Activated CD8-positive, alpha-beta T cell treated with anti-CD3 and anti-CD28 coated beads for 36 hours (primary cell): Measurements from ENCODE around the gene SLC66A2. TPM values are rescaled to one million over a fixed set of nuclear protein-coding genes. Genes with fewer than 3 reads are reported as not detected.

Experiments used
- ATAC-seq: fragments of 200-7000 bp; cut with Tn5 transposase; one replicate; pipeline ENCODE4 v1.10.0; 2021; ENCODE audit warnings: mild to moderate bottlenecking, moderate library complexity
- CTCF ChIA-PET: fragments of 350-600 bp; sonication (Branson Sonifier 250); formaldehyde crosslinking; loops from one replicate; lab custom pipeline; 2021; ENCODE audit warnings: antibody characterized with exemption; lab: Charles Lee
- POLR2A ChIA-PET: fragments of 350-600 bp; sonication (Branson Sonifier 250); formaldehyde crosslinking; loops from one replicate; lab custom pipeline; 2021; ENCODE audit warnings: antibody characterized with exemption; lab: Charles Lee
- DNase-seq: peaks from one replicate; pipeline ENCODE4 v3.0.0-alpha.2; 2020
- H3K27ac Mint-ChIP-seq: one replicate; pipeline ENCODE4 v1.8.0; 2021; ENCODE audit warnings: mild to moderate bottlenecking, mixed read lengths
- H3K27me3 Mint-ChIP-seq: one replicate; pipeline ENCODE4 v1.8.0; 2021; ENCODE audit warnings: mixed read lengths
- H3K36me3 Mint-ChIP-seq: one replicate; pipeline ENCODE4 v1.8.0; 2021; ENCODE audit warnings: low read depth, mixed read lengths
- H3K4me1 Mint-ChIP-seq: one replicate; pipeline ENCODE4 v1.8.0; 2021; ENCODE audit warnings: low read depth, mixed read lengths
- H3K4me3 Mint-ChIP-seq: one replicate; pipeline ENCODE4 v1.8.0; 2021; ENCODE audit warnings: mild to moderate bottlenecking, moderate library complexity, mixed read lengths
- H3K9me3 Mint-ChIP-seq: one replicate; pipeline ENCODE4 v1.8.0; 2021; ENCODE audit warnings: mixed read lengths
- intact Hi-C: fragments of 100-400 bp; cut with micrococcal nuclease; formaldehyde crosslinking; loops from one replicate; pipeline ENCODE4 v1.10.0; 2022
- total RNA-seq, 2 experiments: library from RNA; stranded (reverse); gene quantifications; one replicate each; pipeline ENCODE4 v1.2.3, GENCODE V29; 2021
- TF ChIP-seq, protein P1 (sequence below): fragments of 200-600 bp; IDR thresholded peaks from one replicate; pipeline ENCODE4 v1.8.0; 2022; ENCODE audit warnings: antibody characterized with exemption, mild to moderate bottlenecking

SLC66A2 gene
- total RNA-seq, 2 experiments from 2014 or later, result 28.2 to 29.7 TPM

DNA sequence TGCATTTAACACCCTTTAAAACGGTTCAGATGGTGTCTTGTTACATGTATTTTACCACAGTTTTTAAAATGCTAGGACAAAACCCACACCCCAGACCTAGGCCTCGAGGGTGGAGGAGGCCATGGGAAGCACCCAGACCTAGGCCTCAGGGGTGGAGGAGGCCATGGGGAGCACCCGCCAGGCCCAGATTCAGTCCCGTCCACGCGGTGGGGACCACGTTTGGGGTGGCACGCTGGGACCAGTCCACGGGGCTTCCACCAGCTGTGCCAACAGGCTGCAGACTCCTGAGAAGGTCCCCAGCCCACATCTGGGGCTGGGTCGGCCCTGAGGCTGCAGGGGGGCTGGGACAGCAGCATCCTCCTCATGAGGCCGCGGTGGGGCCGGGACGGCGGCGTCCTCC lies 63.4 kb downstream of the SLC66A2 start:
- Mint-ChIP-seq H3K36me3 (peaks cover 2% of the 10 kb centered on the region), H3K4me1 (peaks cover 8% of the 10 kb centered on the region), H3K27me3 (no peaks in the 10 kb centered on the region), H3K27ac (no peak overlapping the region), H3K4me3 (no peak overlapping the region), H3K9me3 (peaks cover 32% of the 10 kb centered on the region)
- CTCF ChIA-PET, result no interaction called here
- POLR2A ChIA-PET, result interaction anchor here (0.6 to 0.7 kb wide), 2 partner anchors 34 to 85 kb away, joined by 4 read pairs; no protein-coding TSS in a partner anchor
- intact Hi-C loops, result no loop called here
- ATAC-seq (no peak), DNase-seq (no peak)
- TF ChIP-seq, protein P1, sequence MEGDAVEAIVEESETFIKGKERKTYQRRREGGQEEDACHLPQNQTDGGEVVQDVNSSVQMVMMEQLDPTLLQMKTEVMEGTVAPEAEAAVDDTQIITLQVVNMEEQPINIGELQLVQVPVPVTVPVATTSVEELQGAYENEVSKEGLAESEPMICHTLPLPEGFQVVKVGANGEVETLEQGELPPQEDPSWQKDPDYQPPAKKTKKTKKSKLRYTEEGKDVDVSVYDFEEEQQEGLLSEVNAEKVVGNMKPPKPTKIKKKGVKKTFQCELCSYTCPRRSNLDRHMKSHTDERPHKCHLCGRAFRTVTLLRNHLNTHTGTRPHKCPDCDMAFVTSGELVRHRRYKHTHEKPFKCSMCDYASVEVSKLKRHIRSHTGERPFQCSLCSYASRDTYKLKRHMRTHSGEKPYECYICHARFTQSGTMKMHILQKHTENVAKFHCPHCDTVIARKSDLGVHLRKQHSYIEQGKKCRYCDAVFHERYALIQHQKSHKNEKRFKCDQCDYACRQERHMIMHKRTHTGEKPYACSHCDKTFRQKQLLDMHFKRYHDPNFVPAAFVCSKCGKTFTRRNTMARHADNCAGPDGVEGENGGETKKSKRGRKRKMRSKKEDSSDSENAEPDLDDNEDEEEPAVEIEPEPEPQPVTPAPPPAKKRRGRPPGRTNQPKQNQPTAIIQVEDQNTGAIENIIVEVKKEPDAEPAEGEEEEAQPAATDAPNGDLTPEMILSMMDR, result no peak

DNA sequence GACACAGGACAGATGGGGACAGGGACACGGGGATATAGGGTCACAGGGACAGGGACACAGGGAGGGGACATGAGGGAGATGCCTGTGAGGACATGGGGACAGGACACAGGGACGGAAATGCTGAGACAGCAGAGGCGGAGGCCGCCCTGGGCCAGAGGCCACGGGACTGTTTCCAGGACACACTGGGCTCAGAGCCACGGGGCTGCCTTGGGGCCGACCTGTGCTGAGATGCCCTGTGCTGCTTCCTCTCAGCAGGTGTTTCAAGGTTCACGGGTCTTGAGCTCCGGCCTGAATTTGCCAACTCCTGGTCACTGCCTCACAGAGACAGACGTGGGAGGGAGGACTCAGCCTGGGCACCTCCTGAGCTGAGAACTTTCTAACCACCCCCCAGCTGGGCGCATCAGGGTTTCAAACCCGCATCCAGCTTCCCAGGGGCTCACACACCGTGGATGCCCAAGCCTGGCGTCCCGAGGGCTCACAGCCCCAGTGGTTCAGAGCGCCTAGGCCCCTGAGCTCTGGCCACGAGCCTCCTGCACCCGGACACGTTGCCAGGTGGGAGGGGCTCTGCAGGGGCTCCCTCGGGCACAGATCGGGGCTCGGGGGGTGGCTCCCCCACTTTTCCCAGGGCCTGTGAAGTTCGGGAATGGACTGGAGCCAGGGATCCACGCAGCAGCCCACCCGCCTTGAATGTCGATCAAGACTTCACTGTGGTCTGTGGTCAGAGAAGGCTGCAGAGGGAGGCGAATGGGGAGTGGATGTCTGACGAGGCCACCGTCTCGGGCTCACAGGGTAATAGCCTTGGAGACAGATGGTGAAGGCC lies 64.1 kb downstream of the SLC66A2 start:
- Mint-ChIP-seq H3K27ac (no peak overlapping the region), H3K27me3 (no peaks in the 10 kb centered on the region), H3K4me3 (no peak overlapping the region), H3K4me1 (peaks cover 8% of the 10 kb centered on the region), H3K9me3 (peaks cover 28% of the 10 kb centered on the region), H3K36me3 (peaks cover 2% of the 10 kb centered on the region)
- CTCF ChIA-PET, result no interaction called here
- intact Hi-C loops, result no loop called here
- TF ChIP-seq, protein P1, result no peak
- no peak for DNase-seq
- no peak for ATAC-seq
- POLR2A ChIA-PET, result no interaction called here

- DNase-seq, result no peak
- CTCF ChIA-PET, result no interaction called here
Measured at GRCh38 chr18:79884963-79885728, 66.3 kb downstream of the SLC66A2 start.

GRCh38 chr18:79884294-79884962 lies 67.0 kb downstream of the SLC66A2 start:
- H3K36me3 Mint-ChIP-seq, result peaks cover 1% of the 10 kb centered on the region
- CTCF ChIA-PET, result no interaction called here

More at GRCh38 chr18:79884963-79885728, 66.3 kb downstream of the SLC66A2 start:
- Mint-ChIP-seq H3K27ac (no peak overlapping the region), H3K27me3 (no peaks in the 10 kb centered on the region), H3K4me3 (no peak overlapping the region), H3K4me1 (peaks cover under 1% of the 10 kb centered on the region), H3K36me3 (peaks cover 2% of the 10 kb centered on the region), H3K9me3 (peaks cover 10% of the 10 kb centered on the region)
- POLR2A ChIA-PET, result no interaction called here
- peak; percentile 37 for ATAC-seq
- intact Hi-C loops, result no loop called here
- TF ChIP-seq, protein P1, result no peak

More at GRCh38 chr18:79884294-79884962, 67.0 kb downstream of the SLC66A2 start:
- H3K4me3 Mint-ChIP-seq, result no peak overlapping the region
- H3K4me1 Mint-ChIP-seq, result no peaks in the 10 kb centered on the region
- intact Hi-C loops, result no loop called here
- DNase-seq (no peak), ATAC-seq (no peak)
- H3K9me3 Mint-ChIP-seq, result peaks cover 4% of the 10 kb centered on the region
- H3K27ac Mint-ChIP-seq, result no peak overlapping the region
- TF ChIP-seq, protein P1, result no peak
- no peaks in the 10 kb centered on the region for H3K27me3 Mint-ChIP-seq
- POLR2A ChIA-PET, result no interaction called here
